Smooth muscle cell (in vitro differentiated cells): ENCODE results near the gene GNG7. TPM values are rescaled to one million over a fixed set of nuclear protein-coding genes. Genes with fewer than 3 reads are reported as not detected.
"Not testable (repeated sequence)": the region's sequence is repeated elsewhere in the genome, so short reads cannot be mapped to it uniquely, and the experiment has no call there.

Experiments
- DNase-seq: peaks from one replicate; lab custom pipeline; 2025; ENCODE audit not compliant: unreplicated experiment; lab: John Stamatoyannopoulos, UW
- H2AFZ ChIP-seq: fragments of 200-600 bp; sonication (generic); 2 replicates; pipeline ENCODE4 v1.6.0; 2016; ENCODE audit warnings: antibody characterized with exemption, low read depth, mild to moderate bottlenecking
- H3F3A ChIP-seq: fragments of 200-600 bp; sonication (generic); 2 replicates; pipeline ENCODE4 v1.6.0; 2017; ENCODE audit warnings: antibody characterized with exemption, low read depth
- H3K27ac ChIP-seq: fragments of 200-600 bp; sonication (generic); 2 replicates; pipeline ENCODE4 v1.5.1; 2016; ENCODE audit warnings: low read depth, mild to moderate bottlenecking
- H3K27me3 ChIP-seq: fragments of 200-600 bp; sonication (generic); 2 replicates; pipeline ENCODE4 v1.6.1; 2016; ENCODE audit warnings: low read depth, mild to moderate bottlenecking
- H3K36me3 ChIP-seq: fragments of 200-600 bp; sonication (generic); 2 replicates; pipeline ENCODE4 v1.5.1; 2016; ENCODE audit warnings: low read depth
- H3K4me1 ChIP-seq: fragments of 200-600 bp; sonication (generic); 2 replicates; pipeline ENCODE4 v1.5.1; 2016; ENCODE audit warnings: low read depth
- H3K4me2 ChIP-seq: fragments of 200-600 bp; sonication (generic); 2 replicates; pipeline ENCODE4 v1.6.0; 2016; ENCODE audit warnings: mild to moderate bottlenecking
- H3K4me3 ChIP-seq: fragments of 200-600 bp; sonication (generic); 2 replicates; pipeline ENCODE4 v1.5.1; 2016; ENCODE audit warnings: mild to moderate bottlenecking
- H3K79me2 ChIP-seq: fragments of 200-600 bp; sonication (generic); 2 replicates; pipeline ENCODE4 v1.6.0; 2016; ENCODE audit warnings: low read depth, mild to moderate bottlenecking
- H3K9ac ChIP-seq: fragments of 200-600 bp; sonication (generic); 2 replicates; pipeline ENCODE4 v1.6.0; 2016; ENCODE audit warnings: low read depth
- H3K9me3 ChIP-seq: fragments of 200-600 bp; sonication (generic); replicated peaks from 2 replicates; pipeline ENCODE4 v1.5.1; 2016; ENCODE audit warnings: low read depth
- H4K20me1 ChIP-seq: fragments of 200-600 bp; sonication (generic); 2 replicates; pipeline ENCODE4 v1.6.0; 2016; ENCODE audit warnings: low read depth
- CTCF ChIP-seq: fragments of 200-600 bp; sonication (generic); IDR thresholded peaks from 2 replicates; pipeline ENCODE4 v1.5.1; 2017; ENCODE audit warnings: borderline replicate concordance, mild to moderate bottlenecking, antibody characterized with exemption; ENCODE audit not compliant: insufficient read depth, poor library complexity, severe bottlenecking
- WGBS: methylation state at CpG from one replicate; pipeline ENCODE4 v1.1.7; 2016; ENCODE audit warnings: low lambda C conversion rate; 5-methylcytosine and 5-hydroxymethylcytosine counted together
- polyA plus RNA-seq: library from polyadenylated mRNA; unstranded; fragments of >200 nt; fragmentation: Nextera tagmentation; extraction: Ambion mirVana; gene quantifications from 2 replicates; pipeline ENCODE4 v1.2.1, GENCODE V29; 2016
- total RNA-seq: library from RNA; depleted of rRNA; stranded (reverse); fragments of >200 nt; gene quantifications from 2 replicates; pipeline ENCODE4 v1.2.3, GENCODE V29; 2014

GNG7 gene
- total and polyA plus RNA-seq, 2 experiments from 2014 or later = 1.7 to 2.6 TPM

DNA sequence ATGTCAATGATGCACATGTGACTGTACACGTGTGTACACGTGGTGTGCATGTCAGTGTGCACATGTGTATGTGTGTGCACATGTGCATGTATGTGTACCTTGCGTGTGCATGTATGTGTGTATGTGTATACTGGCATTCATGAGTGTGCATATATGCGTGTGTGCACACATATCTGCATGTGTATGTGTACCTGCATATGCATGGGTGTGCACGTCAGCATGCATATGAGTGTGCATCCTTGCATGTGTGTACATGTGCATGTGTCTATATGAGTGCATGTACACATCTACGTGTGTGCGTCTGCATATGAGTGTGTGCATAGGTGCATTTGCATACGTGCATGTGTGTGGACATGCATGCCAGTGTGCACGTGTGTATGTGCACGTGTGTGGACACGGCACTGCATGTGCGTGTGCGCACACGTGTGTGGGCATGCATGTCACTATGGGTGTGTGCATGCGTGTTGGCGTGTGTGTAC is 178.1 kb downstream of the GNG7 start:
- H3K4me3 ChIP-seq = no peak overlapping the region
- H3K9me3 ChIP-seq = no peaks in the 10 kb centered on the region
- no peak for DNase-seq
- no peak for TF ChIP-seq CTCF
- H3K9ac ChIP-seq = peak overlapping the region; percentile 8
- no peak overlapping the region for H2AFZ ChIP-seq
- peaks cover 23% of the 10 kb centered on the region for H3F3A ChIP-seq
- H3K27ac ChIP-seq = peak overlapping the region; percentile 85
- no peaks in the 10 kb centered on the region for H4K20me1 ChIP-seq
- no peaks in the 10 kb centered on the region for H3K79me2 ChIP-seq
- H3K4me2 ChIP-seq = peak overlapping the region; percentile 75
- no peaks in the 10 kb centered on the region for H3K36me3 ChIP-seq
- 93% methylated on average over 16 of the region's 16 CpGs for WGBS
- H3K4me1 ChIP-seq = peaks cover 12% of the 10 kb centered on the region
- no peaks in the 10 kb centered on the region for H3K27me3 ChIP-seq

GRCh38 chr19:2523630-2524311 is 178.7 kb downstream of the GNG7 start:
- H3K9me3 ChIP-seq = no peaks in the 10 kb centered on the region
- H3K27ac ChIP-seq = peak overlapping the region; percentile 85
- H3K27me3 ChIP-seq = no peaks in the 10 kb centered on the region
- H2AFZ ChIP-seq = no peak overlapping the region
- peak; percentile 40 for TF ChIP-seq CTCF
- H3K79me2 ChIP-seq = no peaks in the 10 kb centered on the region
- H4K20me1 ChIP-seq = no peaks in the 10 kb centered on the region
- 21% methylated on average over 20 of the region's 20 CpGs for WGBS
- no peaks in the 10 kb centered on the region for H3K36me3 ChIP-seq
- H3K9ac ChIP-seq = peak overlapping the region; percentile 8
- H3K4me1 ChIP-seq = peaks cover 12% of the 10 kb centered on the region
- no peak overlapping the region for H3K4me3 ChIP-seq
- peaks cover 23% of the 10 kb centered on the region for H3F3A ChIP-seq
- no peak for DNase-seq
- H3K4me2 ChIP-seq = peak overlapping the region; percentile 75

DNA sequence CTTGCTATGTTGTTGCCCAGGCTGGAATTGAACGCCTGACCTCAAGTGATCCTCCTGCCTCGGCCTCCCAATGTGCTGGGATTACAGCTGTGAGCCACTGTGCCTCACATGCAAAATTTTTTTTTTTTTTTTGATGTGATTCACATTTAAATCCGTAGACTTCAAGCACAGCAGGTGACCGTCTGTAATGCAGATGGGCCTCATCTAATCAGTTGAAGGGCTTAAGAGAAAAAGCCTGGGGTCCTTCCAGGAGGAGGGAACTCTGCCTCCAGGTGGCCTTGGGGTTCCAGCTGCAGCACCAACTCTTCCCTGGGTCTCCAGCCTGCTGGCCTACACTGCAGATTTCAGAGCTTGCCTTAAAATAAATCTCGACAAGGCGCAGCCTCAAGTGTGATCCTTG is 183.0 kb downstream of the GNG7 start:
- Histone ChIP-seq H3F3A (peaks cover 20% of the 10 kb centered on the region), H3K36me3 (no peaks in the 10 kb centered on the region), H3K27ac (no peak overlapping the region), H3K4me2 (no peak overlapping the region), H3K4me1 (peaks cover 12% of the 10 kb centered on the region), H3K79me2 (no peaks in the 10 kb centered on the region), H4K20me1 (no peaks in the 10 kb centered on the region), H2AFZ (no peak overlapping the region), H3K4me3 (no peak overlapping the region), H3K27me3 (no peaks in the 10 kb centered on the region), H3K9ac (no peak overlapping the region), H3K9me3 (no peaks in the 10 kb centered on the region)
- 87% methylated on average over 6 of the region's 6 CpGs for WGBS
- TF ChIP-seq CTCF = no peak
- DNase-seq = no peak

- not testable (repeated sequence) for H3K36me3 ChIP-seq, H3K9me3 ChIP-seq, H3K4me3 ChIP-seq, H3K27ac ChIP-seq, H3K27me3 ChIP-seq, H3K4me1 ChIP-seq, H4K20me1 ChIP-seq, H3K9ac ChIP-seq, H3K79me2 ChIP-seq, H2AFZ ChIP-seq, H3K4me2 ChIP-seq, DNase-seq
- peaks cover 14% of the 10 kb centered on the region for H3F3A ChIP-seq
- WGBS = 66% methylated on average over 11 of the region's 11 CpGs
Measured at GRCh38 chr19:2518856-2519255, 183.6 kb downstream of the GNG7 start.
